ENCODE results near the gene FGFRL1.

The FGFRL1 gene

GRCh38 chr4:1023075-1023640 lies 11.7 kb downstream of the FGFRL1 start:
- DNase-seq (ENCODE audit: low read depth), result no peak

GRCh38 chr4:1023895-1024740 lies 12.7 kb downstream of the FGFRL1 start:
- no peak for DNase-seq (ENCODE audit: low read depth)

- no peak for DNase-seq (ENCODE audit: low read depth)
These were observed 13.6 kb downstream of the FGFRL1 start for GRCh38 chr4:1024882-1025545.

- no peak for DNase-seq (ENCODE audit: low read depth)
These were observed 14.7 kb downstream of the FGFRL1 start for GRCh38 chr4:1026115-1026514.

GRCh38 chr4:1027219-1027914 lies 15.9 kb downstream of the FGFRL1 start:
- DNase-seq (ENCODE audit: low read depth), result no peak

- DNase-seq (ENCODE audit: low read depth), result no peak
These were observed 16.5 kb downstream of the FGFRL1 start for GRCh38 chr4:1027915-1028238.

- no peak for DNase-seq (ENCODE audit: low read depth)
These were observed 17.3 kb downstream of the FGFRL1 start for GRCh38 chr4:1028574-1029220.

- no peak for DNase-seq (ENCODE audit: low read depth)
These were observed 18.1 kb downstream of the FGFRL1 start for GRCh38 chr4:1029529-1029928.

DNA sequence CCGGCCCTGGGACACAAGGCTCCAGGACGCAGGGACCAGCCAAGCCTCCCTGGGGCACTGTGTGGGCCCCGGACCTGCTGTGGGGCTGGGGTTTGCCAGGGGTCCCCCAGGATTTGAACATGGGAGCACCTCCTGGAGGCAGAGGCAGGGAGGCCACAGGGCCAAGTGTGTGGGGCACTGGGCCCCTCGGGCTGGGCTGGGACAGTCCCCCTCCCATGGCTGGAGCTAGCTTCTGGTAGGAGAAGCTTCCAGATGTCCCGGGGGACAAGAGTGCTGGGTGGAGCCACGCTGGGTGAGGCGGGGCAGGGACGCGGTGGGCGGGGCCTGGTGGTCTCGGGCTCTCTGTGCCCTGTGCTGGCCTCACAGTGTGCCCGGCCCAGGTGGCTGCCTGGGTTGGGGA lies 18.6 kb downstream of the FGFRL1 start:
- no peak for DNase-seq (ENCODE audit: low read depth)

- DNase-seq (ENCODE audit: low read depth), result no peak
These were observed 19.1 kb downstream of the FGFRL1 start for GRCh38 chr4:1030559-1030958.

GRCh38 chr4:1031346-1031745 lies 19.9 kb downstream of the FGFRL1 start:
- DNase-seq (ENCODE audit: low read depth), result no peak

DNA sequence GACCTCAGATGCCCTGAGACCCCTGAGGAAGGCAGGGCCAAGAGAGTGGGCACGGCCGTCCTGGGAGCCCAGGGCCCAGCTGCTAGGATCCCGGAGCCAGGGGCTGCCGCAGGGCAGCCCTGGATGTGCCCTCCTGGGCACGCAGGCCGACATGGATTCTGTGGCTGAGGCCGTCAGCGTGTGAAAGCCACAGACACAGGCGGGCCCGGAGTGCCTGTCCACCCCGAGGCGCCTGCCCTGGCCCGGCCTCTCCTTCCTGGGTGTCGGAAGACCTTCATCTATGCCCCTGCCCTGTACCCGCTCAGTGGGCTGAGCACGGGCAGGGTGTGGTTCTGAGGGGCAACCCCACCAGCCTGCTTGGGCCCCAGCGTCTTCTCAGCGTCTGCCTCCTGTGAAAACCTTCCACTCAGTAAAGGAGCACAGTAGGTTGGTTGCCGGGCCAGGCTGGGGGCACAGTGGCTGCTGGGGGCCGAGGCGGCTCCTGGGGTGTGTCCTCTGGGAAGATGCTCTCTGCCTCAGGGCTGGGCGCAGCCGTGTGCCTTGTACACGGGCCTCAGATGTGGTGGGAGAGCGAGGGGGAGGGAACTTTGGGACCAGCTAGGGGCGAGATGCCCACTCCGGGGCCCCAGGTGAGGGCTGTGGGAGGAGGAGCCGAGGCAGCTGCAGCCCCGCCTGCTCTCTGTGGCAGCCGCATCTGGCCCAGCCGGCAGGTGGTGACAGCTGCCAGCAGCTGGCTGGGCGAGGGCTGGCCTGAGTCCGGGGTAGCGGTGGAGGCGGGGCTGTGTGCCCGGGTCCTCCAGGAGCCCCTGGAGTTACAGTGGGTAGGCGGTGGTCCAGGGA lies 20.8 kb downstream of the FGFRL1 start:
- DNase-seq (ENCODE audit: low read depth), result no peak

- no peak for DNase-seq (ENCODE audit: low read depth)
These were observed 21.4 kb downstream of the FGFRL1 start for GRCh38 chr4:1032861-1033260.

GRCh38 chr4:1033840-1034551 lies 22.6 kb downstream of the FGFRL1 start:
- DNase-seq (ENCODE audit: low read depth), result no peak

DNA sequence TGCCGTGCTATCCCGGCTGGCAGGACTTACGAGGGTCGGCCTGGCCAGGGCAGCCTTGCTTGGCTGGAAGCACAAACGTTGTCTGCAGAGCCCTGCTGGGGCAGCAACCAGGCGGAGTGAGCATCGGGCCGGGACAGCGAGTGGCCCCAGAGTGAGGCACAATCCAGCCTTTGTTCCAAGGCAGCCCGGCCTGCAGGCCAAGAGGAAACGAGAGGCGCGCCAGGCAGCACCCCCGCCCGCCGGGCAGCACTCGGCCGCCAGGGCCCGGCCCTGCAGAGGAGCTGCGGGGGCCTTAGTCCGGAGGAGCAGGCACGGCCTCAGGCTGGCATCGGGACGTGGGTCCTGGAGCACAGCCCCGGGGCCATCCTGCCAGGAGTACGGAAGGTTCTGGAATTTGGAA lies 24.1 kb downstream of the FGFRL1 start:
- DNase-seq (ENCODE audit: low read depth), result no peak

GRCh38 chr4:1036095-1036494 lies 24.7 kb downstream of the FGFRL1 start:
- no peak for DNase-seq (ENCODE audit: low read depth)

DNA sequence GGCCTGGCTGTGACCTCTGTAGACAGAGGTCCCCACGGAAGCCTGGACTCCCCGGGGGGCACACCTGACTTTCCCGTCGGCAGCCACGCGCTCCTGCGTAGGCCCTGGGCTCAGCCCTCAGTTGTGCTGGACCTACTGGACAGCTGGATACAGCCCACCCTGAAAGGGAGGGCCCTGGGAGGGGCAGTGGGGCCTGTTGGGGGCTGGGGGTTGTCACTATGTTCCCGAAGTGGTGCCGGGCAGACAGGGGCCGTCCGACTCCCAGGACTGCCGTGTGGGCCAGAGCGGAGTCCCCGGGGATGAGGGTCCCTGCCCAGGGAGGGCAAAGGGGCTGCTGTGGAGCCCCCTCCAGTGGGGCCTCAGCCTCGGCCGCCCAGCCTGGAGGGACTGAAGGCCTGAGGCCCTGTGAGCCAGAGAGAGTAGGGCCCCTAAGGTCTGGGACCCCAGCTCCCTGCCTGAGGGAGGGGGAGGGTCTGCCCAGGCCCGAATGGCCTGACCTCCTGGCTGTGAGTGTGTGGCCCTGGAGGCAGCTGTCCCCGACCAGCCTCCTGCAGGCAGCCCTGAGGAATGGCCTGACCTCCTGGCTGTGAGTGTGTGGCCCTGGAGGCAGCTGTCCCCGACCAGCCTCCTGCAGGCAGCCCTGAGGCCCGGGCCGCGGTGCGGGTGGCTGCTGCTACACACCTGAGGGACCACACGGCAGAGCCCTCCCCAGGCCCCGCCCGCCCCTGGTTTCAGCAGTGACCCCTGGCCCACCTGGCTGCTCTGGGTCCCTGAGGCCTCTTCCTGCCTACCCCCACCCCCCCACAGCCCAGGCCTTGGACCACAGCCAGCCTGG lies 25.8 kb downstream of the FGFRL1 start:
- DNase-seq (ENCODE audit: low read depth), result no peak

- no peak for DNase-seq (ENCODE audit: low read depth)
These were observed 27.6 kb downstream of the FGFRL1 start for GRCh38 chr4:1038948-1039492.

Data from activated T-cell treated with anti-CD3 and anti-CD28 coated beads for 1 hour (primary cell).